CD4-positive, alpha-beta T cell treated with Interleukin-21 for 1 hour (primary cell): ENCODE data around the gene C1orf141.
"Not testable (repeated sequence)": the region's sequence is repeated elsewhere in the genome, so short reads cannot be mapped to it uniquely, and the experiment has no call there.

Source experiments
- DNase-seq: peaks from one replicate; pipeline ENCODE4 v3.0.0-alpha.2; 2020

Gene C1orf141

GRCh38 chr1:67134695-67135094, at the start of gene C1orf141:
TSS of gene C1orf141 (minus strand) at chr1:67134970. CDS start at chr1:67127240, 7,730 bp downstream.
- DNase-seq = no peak

- DNase-seq = no peak
These were observed 40.8 kb upstream of the C1orf141 start for GRCh38 chr1:67175530-67176087.

GRCh38 chr1:67174716-67175284, 40.0 kb upstream of the C1orf141 start:
- DNase-seq = no peak

GRCh38 chr1:67173988-67174387, 39.2 kb upstream of the C1orf141 start:
- DNase-seq = no peak

DNA sequence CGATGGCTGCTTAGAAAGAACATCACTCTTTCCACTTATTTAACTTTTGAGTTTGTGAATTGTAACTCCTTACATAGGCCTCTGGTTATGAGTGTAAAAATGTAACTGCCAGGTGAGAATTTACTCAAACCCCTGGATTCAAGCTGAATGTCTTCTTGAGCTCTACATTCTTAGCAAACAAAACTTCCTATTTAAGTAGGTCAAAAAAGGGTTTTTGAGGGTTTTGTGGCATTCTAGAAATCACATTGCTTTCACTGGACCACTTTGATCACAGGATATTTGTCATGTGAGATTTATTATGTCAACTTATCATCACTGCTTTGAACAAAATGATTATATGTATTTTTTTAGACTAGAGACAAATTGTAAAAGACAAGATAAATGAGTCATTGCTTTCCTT, 37.2 kb upstream of the C1orf141 start:
- DNase-seq = peak; percentile 59

DNA sequence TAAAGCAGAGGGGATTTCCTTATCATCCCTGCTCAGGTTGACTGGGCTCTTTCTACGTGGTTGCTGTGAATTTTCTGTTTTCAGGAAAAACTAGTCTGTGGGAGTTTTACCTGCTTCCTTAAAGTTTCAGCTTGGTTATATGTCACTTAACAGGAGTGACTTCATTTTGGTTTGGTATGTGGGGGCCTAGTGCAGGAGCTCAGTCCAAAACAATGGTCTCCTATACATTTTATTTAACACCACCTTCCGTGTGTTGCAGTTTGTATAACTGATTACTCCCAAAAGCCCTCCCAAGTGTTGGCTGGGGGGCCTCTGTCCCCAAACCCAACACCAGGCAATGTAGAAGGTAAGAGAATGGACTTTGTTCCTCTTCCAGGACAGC, 36.8 kb upstream of the C1orf141 start:
- DNase-seq = no peak

- peak; percentile 60 for DNase-seq
These were observed 36.2 kb upstream of the C1orf141 start for GRCh38 chr1:67170751-67171573.

DNA sequence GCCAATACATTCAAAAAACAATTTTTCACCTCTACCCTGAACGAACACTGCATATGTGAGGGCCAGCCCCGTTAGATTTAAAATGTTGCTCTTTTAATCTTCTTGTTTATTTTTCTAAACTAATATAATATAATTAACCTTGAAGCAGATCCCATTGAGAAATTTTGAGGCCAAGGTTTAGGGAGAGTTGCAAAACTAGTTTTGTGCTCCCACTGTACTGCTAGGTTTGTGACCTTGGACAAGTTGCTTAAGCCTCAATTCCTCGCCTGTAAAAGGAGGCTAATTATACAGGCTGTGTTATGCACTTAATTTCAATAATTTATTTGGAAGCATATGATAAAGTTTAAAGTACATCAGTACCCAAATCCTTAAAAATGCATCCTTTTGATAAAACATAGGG, 35.2 kb upstream of the C1orf141 start:
- DNase-seq = no peak

- DNase-seq = no peak
These were observed 34.7 kb upstream of the C1orf141 start for GRCh38 chr1:67169496-67169895.

GRCh38 chr1:67166196-67166595, 31.4 kb upstream of the C1orf141 start, which contains the start of gene IL23R:
TSS of gene IL23R (plus strand) at chr1:67166454. CDS start at chr1:67168121, 1,667 bp downstream.
- peak; percentile 52 for DNase-seq

DNA sequence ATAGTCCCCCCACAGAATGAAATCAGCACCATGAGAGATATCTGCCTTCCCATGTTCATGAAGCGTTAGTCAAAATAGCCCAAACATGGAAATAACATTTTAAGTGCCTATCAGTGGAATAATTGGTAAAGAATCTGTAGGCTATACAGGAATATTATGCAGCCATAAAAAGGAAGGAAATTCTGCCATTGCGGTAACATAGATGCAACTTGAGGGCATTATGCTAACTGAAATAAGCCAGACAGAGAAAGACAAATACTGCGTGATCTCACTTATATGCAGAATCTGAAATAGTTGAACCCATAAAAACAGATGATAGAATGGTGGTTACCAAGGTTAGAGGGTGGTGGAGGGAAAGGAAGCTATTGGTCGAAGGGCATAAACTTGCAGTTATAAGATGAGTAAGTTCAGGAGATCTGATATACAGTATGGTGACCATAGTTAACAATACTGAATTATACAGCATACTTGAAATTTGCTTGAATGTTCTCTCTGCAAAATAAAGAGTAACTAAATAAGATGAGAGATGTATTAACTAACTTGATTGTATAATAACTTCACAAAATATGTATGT, 30.8 kb upstream of the C1orf141 start:
- no peak for DNase-seq

DNA sequence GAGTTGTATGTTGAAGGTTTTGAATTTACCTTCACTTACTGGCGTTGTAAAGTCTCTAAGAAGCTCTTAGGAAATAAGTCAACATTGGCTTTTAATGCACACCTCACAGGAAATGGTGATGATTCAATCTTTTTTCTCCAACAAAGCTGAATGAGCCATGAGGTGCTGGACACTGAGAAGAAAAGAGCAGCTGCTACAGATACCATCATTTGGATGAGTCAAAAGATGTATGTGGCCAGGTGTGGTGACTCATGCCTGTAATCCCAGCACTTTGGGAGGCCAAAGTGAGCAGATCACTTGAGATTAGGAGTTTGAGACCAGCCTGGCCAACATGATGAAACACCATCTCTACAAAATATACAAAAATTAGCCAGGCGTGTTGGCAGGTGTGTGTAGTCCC, 28.2 kb upstream of the C1orf141 start:
- no peak for DNase-seq

DNA sequence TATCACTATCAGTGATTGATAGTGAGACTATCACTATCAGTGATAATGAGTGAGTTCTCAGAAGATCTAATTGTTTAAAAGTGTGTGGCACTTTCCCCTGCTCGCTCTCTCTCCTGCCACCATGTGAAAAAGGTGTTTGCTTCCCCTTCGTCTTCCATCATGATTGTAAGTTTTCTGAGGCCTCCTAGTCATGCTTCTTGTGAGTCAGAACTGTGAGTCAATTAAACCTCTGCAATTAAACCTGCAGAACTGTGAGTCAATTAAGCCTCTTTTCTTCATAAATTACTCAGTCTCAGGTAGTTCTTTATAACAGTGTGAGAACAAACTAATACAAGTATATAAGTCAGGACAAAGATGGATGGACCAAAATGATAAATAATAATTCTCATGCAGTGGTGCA, 24.5 kb upstream of the C1orf141 start:
- no peak for DNase-seq

DNA sequence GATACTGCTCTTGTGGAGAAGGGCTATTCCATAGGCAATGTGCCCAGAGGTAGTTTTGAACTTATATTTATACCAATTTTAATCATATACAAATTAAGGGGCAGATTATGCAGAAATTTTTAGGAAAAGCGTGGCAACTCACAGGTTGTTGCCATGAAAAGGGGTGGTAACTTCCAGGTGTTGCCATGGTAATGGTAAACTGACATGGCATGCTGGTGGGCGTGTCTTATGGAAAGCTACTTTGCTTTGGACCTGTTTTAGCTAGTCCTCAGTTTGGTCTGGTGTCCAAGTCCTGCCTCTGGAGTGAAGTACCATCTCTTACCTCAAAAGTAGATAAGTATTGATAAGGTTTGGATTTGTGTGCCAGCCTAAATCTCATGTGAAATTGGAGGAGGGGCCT, 23.6 kb upstream of the C1orf141 start:
- no peak for DNase-seq

DNA sequence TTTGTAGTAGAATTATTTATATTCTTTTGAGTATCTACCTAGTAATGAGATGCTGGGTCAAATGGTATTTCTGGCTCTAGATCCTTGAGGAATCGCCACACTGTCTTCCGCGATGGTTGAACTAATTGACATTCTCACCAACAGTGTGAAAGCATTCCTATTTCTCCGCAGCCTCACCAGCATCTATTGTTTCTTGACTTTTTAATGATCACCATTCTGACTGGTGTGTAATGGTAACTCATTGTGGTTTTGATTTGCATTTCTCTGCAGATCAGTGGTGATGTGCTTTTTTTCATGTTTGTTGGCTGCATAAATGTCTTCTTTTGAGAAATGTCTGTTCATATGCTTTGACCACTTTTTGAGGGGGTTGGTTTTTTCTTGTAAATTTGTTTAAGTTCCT, 16.2 kb upstream of the C1orf141 start:
- DNase-seq = no peak

DNA sequence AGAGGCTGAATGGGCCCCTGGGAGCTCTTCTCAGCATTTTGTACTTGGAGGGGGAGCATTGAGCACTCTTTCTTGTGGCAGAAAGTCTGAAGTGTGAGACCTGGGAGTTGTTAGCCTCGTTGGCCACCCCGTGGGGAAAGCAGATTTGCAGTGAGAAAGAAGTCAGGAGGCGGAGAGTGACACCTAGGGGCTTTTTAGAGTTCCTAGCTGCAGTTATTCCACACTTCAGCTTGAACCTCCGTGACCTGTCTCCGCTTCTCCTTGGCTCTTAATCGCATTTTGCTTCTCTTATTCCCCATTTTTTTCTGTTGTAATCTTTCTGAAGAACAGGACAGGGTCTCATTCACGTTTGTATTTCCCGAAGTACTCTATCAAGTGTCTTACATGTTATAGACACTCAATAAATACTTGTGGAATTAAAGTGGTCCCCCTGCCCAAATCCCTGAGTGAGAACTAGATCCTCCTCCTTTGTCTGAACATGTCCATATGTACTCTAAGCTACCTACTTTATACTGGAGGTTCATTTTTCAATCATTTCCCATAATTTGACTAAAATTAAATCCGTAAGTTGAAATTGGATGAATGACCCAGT, 14.5 kb upstream of the C1orf141 start:
- DNase-seq = peak; percentile 68

GRCh38 chr1:67148516-67149178, 13.9 kb upstream of the C1orf141 start:
- no peak for DNase-seq

DNA sequence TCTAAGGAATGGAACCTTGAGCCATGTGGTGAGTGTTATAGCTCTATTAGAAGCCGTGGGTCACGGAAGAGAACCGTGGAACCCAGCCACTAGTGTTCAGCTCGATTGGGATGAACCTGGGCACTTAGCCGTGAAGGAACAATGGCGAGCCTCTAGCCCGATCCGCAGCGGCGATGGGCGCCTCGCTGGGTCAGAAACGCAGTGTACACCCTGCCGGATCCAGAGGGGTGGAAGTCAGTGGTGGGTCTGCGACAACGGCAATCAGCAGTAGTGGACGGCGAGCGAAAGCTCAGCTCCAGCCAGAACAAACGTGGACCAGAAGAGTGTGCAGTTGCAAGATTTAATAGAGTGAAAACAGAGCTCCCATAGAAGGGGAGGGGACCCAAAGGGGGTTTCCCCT, 13.2 kb upstream of the C1orf141 start:
- DNase-seq = not testable (repeated sequence)

DNA sequence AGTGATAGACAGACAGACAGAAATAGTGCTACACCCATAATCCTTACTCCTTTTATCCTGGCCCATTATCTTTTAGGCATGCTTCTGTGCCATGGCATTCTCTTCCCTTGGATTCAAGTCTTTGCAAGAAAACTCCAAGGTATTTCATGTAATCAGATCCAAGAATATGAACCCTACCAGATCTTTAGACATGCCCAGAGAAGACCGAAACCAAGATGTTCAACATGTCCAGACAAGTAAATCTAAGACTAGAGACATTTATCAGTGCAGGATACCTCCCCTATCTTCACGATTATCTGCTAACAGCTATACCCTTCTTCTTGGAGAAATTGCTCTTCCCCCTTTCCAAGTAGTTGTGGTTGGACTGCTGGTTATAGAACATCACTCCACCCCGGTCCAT, 11.8 kb upstream of the C1orf141 start:
- DNase-seq = no peak

DNA sequence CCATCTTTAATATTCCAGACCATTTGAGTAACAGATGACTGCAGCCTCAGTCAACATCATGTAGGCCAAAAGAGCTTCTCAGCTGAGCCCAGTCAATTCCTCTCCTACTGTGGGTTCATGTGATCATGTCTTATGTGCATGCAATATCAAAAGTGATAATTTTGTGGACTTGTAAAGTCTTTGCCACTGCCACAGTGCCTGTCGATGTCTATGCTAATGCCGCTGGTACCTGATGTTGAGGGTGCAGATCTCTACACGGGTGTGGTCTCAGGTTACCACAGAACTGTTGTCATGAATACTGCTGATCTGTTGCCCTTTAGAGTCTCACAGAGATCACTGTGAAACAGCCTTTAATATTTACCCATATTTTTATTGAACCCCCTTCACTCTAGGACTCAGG, 11.3 kb upstream of the C1orf141 start:
- DNase-seq = no peak

DNA sequence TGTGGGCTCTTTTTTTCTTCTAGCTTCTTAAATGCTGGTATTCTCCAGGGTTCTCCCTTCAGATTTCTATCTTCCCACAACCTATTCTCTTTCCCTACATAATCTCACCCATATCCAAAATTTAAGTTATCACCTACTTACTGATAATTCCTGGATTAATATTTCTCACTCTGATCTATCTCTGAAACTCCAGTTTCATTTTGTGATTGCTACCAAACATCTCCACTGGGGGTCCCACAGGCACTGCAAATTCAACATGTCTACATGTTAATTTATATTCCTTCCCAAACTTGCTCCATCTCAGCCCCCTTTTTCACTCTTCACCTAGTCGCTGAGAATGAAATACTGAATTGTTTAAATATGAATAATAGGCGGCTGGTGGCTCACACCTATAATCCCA, 9.9 kb upstream of the C1orf141 start:
- peak; percentile 44 for DNase-seq

DNA sequence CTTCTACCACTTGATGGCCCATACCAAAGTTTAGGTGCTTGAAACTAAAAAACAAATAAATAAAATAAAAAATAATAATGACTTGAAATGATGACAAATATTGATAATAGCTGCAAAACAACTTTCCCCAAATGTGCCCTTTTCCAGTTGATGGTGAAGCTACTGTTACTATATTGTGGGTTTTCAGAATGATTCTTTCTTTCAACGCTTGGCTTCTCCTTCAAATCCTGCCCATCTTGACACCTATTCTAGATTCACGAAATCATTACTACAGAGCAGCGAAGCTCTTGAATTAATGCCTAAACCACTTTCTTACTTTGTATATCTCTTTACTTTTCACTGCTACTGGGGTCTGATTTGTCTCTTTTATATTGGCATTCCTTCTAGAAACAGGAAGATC, 9.2 kb upstream of the C1orf141 start:
- DNase-seq = no peak

GRCh38 chr1:67142931-67143330, 8.2 kb upstream of the C1orf141 start:
- peak; percentile 21 for DNase-seq
